Keratinocyte (primary cell): ENCODE measurements around the gene AFG3L2. TPM values are rescaled to one million over a fixed set of nuclear protein-coding genes. Genes with fewer than 3 reads are reported as not detected.

Experiments used
- DNase-seq: peaks from one replicate; pipeline ENCODE4 v3.0.0-alpha.2; 2011; ENCODE audit warnings: low read depth, missing footprints, low spot score
- FAIRE-seq: peaks from 2 replicates; lab custom pipeline; 2011; peaks lifted over from hg19 to GRCh38; lab: Jason Lieb, UNC
- H2AFZ ChIP-seq: 2 replicates; pipeline ENCODE4 v1.6.0; 2012; ENCODE audit warnings: low read length, control low read depth, inconsistent platforms; ENCODE audit not compliant: control insufficient read depth
- H3K27ac ChIP-seq: 2 replicates; pipeline ENCODE4 v1.5.1; 2011; ENCODE audit warnings: low read length; ENCODE audit not compliant: control insufficient read depth, insufficient read depth
- H3K27me3 ChIP-seq: 3 replicates; pipeline ENCODE4 v1.6.0; 2011; ENCODE audit warnings: low read length; ENCODE audit not compliant: control insufficient read depth, insufficient read depth; ENCODE audit errors: extremely low read depth
- H3K36me3 ChIP-seq, 2 experiments: 2 replicates in 1 of 2; 3 replicates in 1 of 2; pipeline ENCODE4 v1.5.1; 2011; ENCODE audit warnings: low read length in 2 of 2, mild to moderate bottlenecking in 1 of 2; ENCODE audit not compliant: control insufficient read depth in 2 of 2, insufficient read depth in 2 of 2; ENCODE audit errors: extremely low read depth in 1 of 2
- H3K4me1 ChIP-seq: 3 replicates; pipeline ENCODE4 v1.5.1; 2011; ENCODE audit warnings: low read length; ENCODE audit not compliant: control insufficient read depth, insufficient read depth; ENCODE audit errors: extremely low read depth
- H3K4me2 ChIP-seq: 3 replicates; pipeline ENCODE4 v1.6.0; 2011; ENCODE audit warnings: low read depth, low read length; ENCODE audit not compliant: control insufficient read depth, insufficient read depth; ENCODE audit errors: extremely low read depth
- H3K4me3 ChIP-seq, 3 experiments: fragments of 200-600 bp in 1 of 3; sonication (generic) in 1 of 3; 2 replicates in 2 of 3; 3 replicates in 1 of 3; pipeline ENCODE4 v1.5.1; 2011 to 2016; ENCODE audit warnings: low read length in 3 of 3, mild to moderate bottlenecking in 3 of 3, control low read depth in 2 of 3, inconsistent platforms in 1 of 3, low read depth in 1 of 3, mixed read lengths in 1 of 3, mixed run types in 1 of 3, moderate library complexity in 1 of 3; ENCODE audit not compliant: control insufficient read depth in 2 of 3, insufficient read depth in 2 of 3; ENCODE audit errors: extremely low read depth in 1 of 3
- H3K79me2 ChIP-seq: 2 replicates; pipeline ENCODE4 v1.6.0; 2012; ENCODE audit warnings: low read length; ENCODE audit not compliant: control insufficient read depth, insufficient read depth
- H3K9ac ChIP-seq: 3 replicates; pipeline ENCODE4 v1.6.0; 2011; ENCODE audit warnings: low read length; ENCODE audit not compliant: control insufficient read depth, insufficient read depth; ENCODE audit errors: extremely low read depth
- H3K9me1 ChIP-seq: 3 replicates; pipeline ENCODE4 v1.6.0; 2011; ENCODE audit warnings: low read length; ENCODE audit not compliant: control insufficient read depth, insufficient read depth; ENCODE audit errors: extremely low read depth
- H3K9me3 ChIP-seq: 2 replicates; pipeline ENCODE4 v1.5.1; 2012; ENCODE audit warnings: low read depth, low read length; ENCODE audit not compliant: control insufficient read depth
- H4K20me1 ChIP-seq: 3 replicates; pipeline ENCODE4 v1.6.0; 2011; ENCODE audit warnings: low read length; ENCODE audit not compliant: control insufficient read depth, insufficient read depth; ENCODE audit errors: extremely low read depth
- EZH2 ChIP-seq: IDR thresholded peaks from one replicate; pipeline ENCODE4 v1.6.1; 2012; ENCODE audit warnings: inconsistent platforms, mild to moderate bottlenecking, low read length, moderate library complexity
- dilution Hi-C: fragments of 300-500 bp; cut with MboI; formaldehyde crosslinking; loops from one replicate; pipeline ENCODE4 v1.7.0; 2020; ENCODE audit warnings: low sequenced_read_pairs; ENCODE audit not compliant: extremely low pct_ligation_motif_present
- polyA plus RNA-seq, 5 experiments: library from polyadenylated mRNA; depleted of rRNA in 3 of 5; stranded (reverse) in 3 of 5; stranded (forward) in 1 of 5; unstranded in 1 of 5; fragments of >200 nt; gene quantifications; 1 replicate in 1 of 5; 2 replicates in 3 of 5; 3 replicates in 1 of 5; pipeline versions ENCODE4 v1.2.1 to v1.2.3, GENCODE V29; 2011 to 2012; ENCODE audit warnings: missing spikeins in 2 of 5, low read depth in 1 of 5, low replicate concordance in 1 of 5
- TF ChIP-seq, protein P1 (sequence below), 3 experiments: IDR thresholded peaks in 1 of 3; conservative IDR thresholded peaks in 1 of 3; optimal IDR thresholded peaks in 1 of 3; 2 replicates in 2 of 3; 3 replicates in 1 of 3; pipeline versions ENCODE3 to v1.5.1; 2011; ENCODE audit warnings: low read length in 3 of 3, mild to moderate bottlenecking in 3 of 3, moderate library complexity in 2 of 3, control low read depth in 1 of 3, inconsistent platforms in 1 of 3; ENCODE audit not compliant: insufficient read depth in 2 of 3; ENCODE audit errors: extremely low read depth in 1 of 3

Gene AFG3L2
- polyA plus RNA-seq, 1 donor (not counting 4 experiments of a cell fraction or from before 2014, with no cell fraction given) = 47.5 TPM

DNA sequence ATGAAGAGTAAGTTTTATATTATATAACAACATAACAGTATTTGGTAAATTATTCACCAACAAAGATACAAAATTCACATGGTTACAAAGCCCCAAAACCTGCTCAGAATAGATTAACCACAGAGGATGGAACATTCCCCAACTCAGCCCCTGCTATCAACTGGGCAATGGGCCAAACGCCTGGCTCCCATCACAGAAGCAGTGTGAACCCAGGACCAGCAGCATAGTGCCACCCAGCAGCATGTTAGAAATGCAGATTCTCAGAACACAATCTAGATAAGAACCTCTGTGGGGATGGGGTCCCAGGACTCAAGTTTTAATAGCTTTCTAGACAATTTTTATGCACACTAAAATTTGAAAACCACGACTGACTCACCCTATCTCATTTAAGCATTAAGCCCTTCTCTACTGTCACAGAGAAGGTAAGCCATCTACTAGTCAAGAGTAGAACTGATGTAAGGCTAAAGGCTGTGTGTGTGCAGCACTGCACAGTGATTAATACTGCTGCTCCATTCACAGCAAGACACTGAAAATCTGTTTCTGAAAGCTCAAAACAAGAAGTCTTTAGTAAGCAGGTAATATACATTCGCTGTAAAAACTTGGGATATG is 15.2 kb downstream of the AFG3L2 start:
- H4K20me1 ChIP-seq = no peaks in the 10 kb centered on the region
- no peaks in the 10 kb centered on the region for H3K4me1 ChIP-seq
- H3K36me3 ChIP-seq = peaks cover 20 to 37% of the 10 kb centered on the region in 2 experiments
- no peak overlapping the region for H3K4me3 ChIP-seq
- dilution Hi-C loops = no loop called here
- TF ChIP-seq EZH2 = no peak
- TF ChIP-seq, protein P1, sequence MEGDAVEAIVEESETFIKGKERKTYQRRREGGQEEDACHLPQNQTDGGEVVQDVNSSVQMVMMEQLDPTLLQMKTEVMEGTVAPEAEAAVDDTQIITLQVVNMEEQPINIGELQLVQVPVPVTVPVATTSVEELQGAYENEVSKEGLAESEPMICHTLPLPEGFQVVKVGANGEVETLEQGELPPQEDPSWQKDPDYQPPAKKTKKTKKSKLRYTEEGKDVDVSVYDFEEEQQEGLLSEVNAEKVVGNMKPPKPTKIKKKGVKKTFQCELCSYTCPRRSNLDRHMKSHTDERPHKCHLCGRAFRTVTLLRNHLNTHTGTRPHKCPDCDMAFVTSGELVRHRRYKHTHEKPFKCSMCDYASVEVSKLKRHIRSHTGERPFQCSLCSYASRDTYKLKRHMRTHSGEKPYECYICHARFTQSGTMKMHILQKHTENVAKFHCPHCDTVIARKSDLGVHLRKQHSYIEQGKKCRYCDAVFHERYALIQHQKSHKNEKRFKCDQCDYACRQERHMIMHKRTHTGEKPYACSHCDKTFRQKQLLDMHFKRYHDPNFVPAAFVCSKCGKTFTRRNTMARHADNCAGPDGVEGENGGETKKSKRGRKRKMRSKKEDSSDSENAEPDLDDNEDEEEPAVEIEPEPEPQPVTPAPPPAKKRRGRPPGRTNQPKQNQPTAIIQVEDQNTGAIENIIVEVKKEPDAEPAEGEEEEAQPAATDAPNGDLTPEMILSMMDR (optimal IDR thresholded peaks at IDR 0.05 in 1 of 3, IDR thresholded peaks at IDR 0.05 in 1 of 3, conservative IDR thresholded peaks at IDR 0.05 in 1 of 3; ENCODE audit: extremely low read depth in 1 of 3, insufficient read depth in 2 of 3, low read length in 3 of 3) = no peak
- no peak overlapping the region for H3K9ac ChIP-seq
- H3K79me2 ChIP-seq = peaks cover under 1% of the 10 kb centered on the region
- no peaks in the 10 kb centered on the region for H3K9me1 ChIP-seq
- no peaks in the 10 kb centered on the region for H3K27me3 ChIP-seq
- H3K27ac ChIP-seq = no peak overlapping the region
- DNase-seq (no peak), FAIRE-seq (no peak)
- no peak overlapping the region for H3K4me2 ChIP-seq
- no peak overlapping the region for H2AFZ ChIP-seq
- H3K9me3 ChIP-seq = no peaks in the 10 kb centered on the region

DNA sequence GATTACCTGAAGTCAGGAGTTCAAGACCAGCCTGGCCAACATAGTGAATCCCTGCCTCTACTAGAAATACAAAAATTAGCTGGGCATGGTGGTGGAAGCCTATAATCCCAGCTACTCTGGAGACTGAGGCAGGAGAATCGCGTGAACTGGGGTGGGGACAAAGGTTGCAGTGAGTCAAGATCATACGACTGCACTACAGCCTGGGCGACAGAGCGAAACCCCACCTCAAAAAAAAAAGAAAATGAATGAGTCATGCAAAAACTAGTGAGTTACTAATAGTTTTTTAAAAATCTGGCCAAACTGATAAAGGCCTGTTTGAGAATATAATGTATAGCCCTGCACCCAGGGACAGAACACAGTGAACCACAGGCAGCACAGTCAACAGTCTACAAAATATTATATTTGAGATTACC is 17.5 kb downstream of the AFG3L2 start:
- no peaks in the 10 kb centered on the region for H3K79me2 ChIP-seq

More for the DNA sequence above, 17.5 kb downstream of the AFG3L2 start:
- no peak overlapping the region for H2AFZ ChIP-seq
- no peak for DNase-seq
- no peaks in the 10 kb centered on the region for H3K9me3 ChIP-seq
- H3K4me2 ChIP-seq = no peak overlapping the region
- H3K9ac ChIP-seq = no peak overlapping the region
- no peak overlapping the region for H3K27ac ChIP-seq
- H3K27me3 ChIP-seq = no peaks in the 10 kb centered on the region
- no peaks in the 10 kb centered on the region for H4K20me1 ChIP-seq
- H3K36me3 ChIP-seq = peaks cover 19 to 29% of the 10 kb centered on the region in 2 experiments
- H3K4me1 ChIP-seq = no peaks in the 10 kb centered on the region
- H3K9me1 ChIP-seq = no peaks in the 10 kb centered on the region
- dilution Hi-C loops = no loop called here
- no peak overlapping the region for H3K4me3 ChIP-seq
- no peak for TF ChIP-seq EZH2
- TF ChIP-seq, protein P1 (optimal IDR thresholded peaks at IDR 0.05 in 1 of 3, IDR thresholded peaks at IDR 0.05 in 1 of 3, conservative IDR thresholded peaks at IDR 0.05 in 1 of 3; ENCODE audit: extremely low read depth in 1 of 3, insufficient read depth in 2 of 3, low read length in 3 of 3) = no peak
- no peak for FAIRE-seq
